Small intestine (tissue), 7 donors: ENCODE measurements around the gene PHF23. TPM values are rescaled to one million over a fixed set of nuclear protein-coding genes. Genes with fewer than 3 reads are reported as not detected.
A peak's percentile ranks its signal among the peaks of the same experiment; 100 is the strongest.

Experiments used
- DNase-seq, 2 donors: peaks; one replicate each; pipeline versions ENCODE4 v3.0.0 to v3.0.0-alpha.2; 2013
- FAIRE-seq: peaks from 2 replicates; lab custom pipeline; 2012; peaks lifted over from hg19 to GRCh38; lab: Jason Lieb, UNC
- H3K27ac ChIP-seq, 3 donors: one replicate each; pipeline ENCODE4 v1.5.1; 2013; ENCODE audit warnings: low read length in 2 of 3, mild to moderate bottlenecking in 2 of 3, control low read depth in 1 of 3, inconsistent platforms in 1 of 3, low read depth in 1 of 3, moderate library complexity in 1 of 3
- H3K27me3 ChIP-seq, 3 donors: one replicate each; pipeline ENCODE4 v1.6.1; 2013; ENCODE audit warnings: low read length in 3 of 3, inconsistent platforms in 1 of 3; ENCODE audit not compliant: control insufficient read depth in 3 of 3, insufficient read depth in 3 of 3
- H3K36me3 ChIP-seq, 3 donors: one replicate each; pipeline ENCODE4 v1.6.1; 2013; ENCODE audit warnings: low read length in 3 of 3, inconsistent platforms in 1 of 3, low read depth in 1 of 3, mild to moderate bottlenecking in 1 of 3, moderate library complexity in 1 of 3; ENCODE audit not compliant: control insufficient read depth in 3 of 3, insufficient read depth in 2 of 3
- H3K4me1 ChIP-seq, 3 donors: one replicate each; pipeline ENCODE4 v1.6.1; 2013; ENCODE audit warnings: low read length in 2 of 3, inconsistent platforms in 1 of 3, low read depth in 1 of 3, mild to moderate bottlenecking in 1 of 3, moderate library complexity in 1 of 3; ENCODE audit not compliant: control insufficient read depth in 3 of 3, insufficient read depth in 2 of 3
- H3K4me3 ChIP-seq, 3 donors: one replicate each; pipeline ENCODE4 v1.5.1; 2013; ENCODE audit warnings: low read length in 3 of 3, control low read depth in 1 of 3, inconsistent platforms in 1 of 3, low read depth in 1 of 3, mild to moderate bottlenecking in 1 of 3, moderate library complexity in 1 of 3
- H3K9me3 ChIP-seq, 2 donors: one replicate each; pipeline ENCODE4 v1.6.1; 2013; ENCODE audit warnings: low read depth in 1 of 2, low read length in 1 of 2; ENCODE audit not compliant: control insufficient read depth in 2 of 2, insufficient read depth in 1 of 2
- WGBS, 3 donors: extraction: QIAGEN DNeasy Blood & Tissue Kit; methylation state at CpG; one replicate each; pipeline ENCODE4 v1.1.7; 2013; 5-methylcytosine and 5-hydroxymethylcytosine counted together
- polyA plus RNA-seq, 4 donors: library from polyadenylated mRNA; stranded (reverse) in 3 of 4; unstranded in 1 of 4; fragments of 200-250 nt in 3 of 4; fragments of 120-200 nt in 1 of 4; gene quantifications; one replicate each; pipeline versions ENCODE4 v1.2.1 to v1.2.3, GENCODE V29; 2013
- donor health status: healthy with polysubstance abuse.
- donor health status: control.
- donor health status: control.
- donor health status: Bipolar disorder and iron deficiency.
- donor health status: healthy.

Gene PHF23
- polyA plus RNA-seq, 4 donors = 26.4 to 44.3 (median 36.0) TPM

DNA sequence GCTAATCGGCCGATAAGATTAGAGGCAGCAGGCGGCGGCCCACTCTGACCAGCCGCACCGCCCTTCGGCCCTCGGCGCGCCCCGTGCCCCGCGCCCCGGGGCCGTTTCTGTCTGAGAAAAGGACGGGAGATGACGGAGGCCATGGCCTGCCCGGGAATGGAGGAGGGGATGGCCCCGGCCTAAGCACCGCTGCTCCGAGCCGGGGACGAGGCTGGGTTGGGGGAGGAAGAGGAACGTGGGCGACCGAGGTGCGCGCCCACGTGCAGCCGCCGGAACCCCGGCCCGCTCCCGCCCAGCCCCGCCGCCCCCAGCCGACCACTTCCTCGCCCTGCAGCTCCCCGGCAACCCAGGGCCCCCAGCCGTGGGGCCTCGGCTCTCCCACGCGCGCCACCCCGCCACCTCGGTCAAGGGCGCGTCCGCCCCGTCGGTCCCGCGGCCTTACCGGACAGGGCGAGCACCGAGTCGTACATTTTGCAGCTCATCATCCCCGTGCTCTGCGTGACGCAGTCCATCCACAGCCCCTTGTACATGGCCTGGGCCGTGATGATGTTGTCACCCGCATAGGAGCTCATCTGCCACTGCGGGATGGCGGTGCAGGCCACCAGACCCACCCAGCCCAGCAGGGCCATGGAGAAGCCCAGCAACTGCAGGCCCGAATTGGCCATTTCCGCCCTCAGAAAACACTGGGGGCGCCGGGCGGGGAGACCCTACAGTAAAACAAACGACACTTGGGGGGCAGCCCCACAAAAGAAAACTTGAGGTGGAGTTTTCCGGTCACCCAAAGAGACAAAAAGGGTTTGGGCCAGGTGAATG is 22.3 kb upstream of the PHF23 start:
- Histone ChIP-seq H3K27me3 (peaks cover 0 to 6% (median 0%) of the 10 kb centered on the region in 3 donors), H3K4me1 (peaks cover 0 to 40% (median 0%) of the 10 kb centered on the region in 3 donors), H3K27ac (peak overlapping the region; percentile 95 to 99 (median 99)), H3K9me3 (no peaks in the 10 kb centered on the region), H3K4me3 (peak overlapping the region; percentile 75 to 89 (median 76)), H3K36me3 (peaks cover 0 to 42% (median 4%) of the 10 kb centered on the region in 3 donors)
- 2 to 5% (median 4%) methylated on average over 54 to 71 of the region's 71 CpGs for WGBS, 3 donors
- FAIRE-seq (no peak), DNase-seq (no peak)

DNA sequence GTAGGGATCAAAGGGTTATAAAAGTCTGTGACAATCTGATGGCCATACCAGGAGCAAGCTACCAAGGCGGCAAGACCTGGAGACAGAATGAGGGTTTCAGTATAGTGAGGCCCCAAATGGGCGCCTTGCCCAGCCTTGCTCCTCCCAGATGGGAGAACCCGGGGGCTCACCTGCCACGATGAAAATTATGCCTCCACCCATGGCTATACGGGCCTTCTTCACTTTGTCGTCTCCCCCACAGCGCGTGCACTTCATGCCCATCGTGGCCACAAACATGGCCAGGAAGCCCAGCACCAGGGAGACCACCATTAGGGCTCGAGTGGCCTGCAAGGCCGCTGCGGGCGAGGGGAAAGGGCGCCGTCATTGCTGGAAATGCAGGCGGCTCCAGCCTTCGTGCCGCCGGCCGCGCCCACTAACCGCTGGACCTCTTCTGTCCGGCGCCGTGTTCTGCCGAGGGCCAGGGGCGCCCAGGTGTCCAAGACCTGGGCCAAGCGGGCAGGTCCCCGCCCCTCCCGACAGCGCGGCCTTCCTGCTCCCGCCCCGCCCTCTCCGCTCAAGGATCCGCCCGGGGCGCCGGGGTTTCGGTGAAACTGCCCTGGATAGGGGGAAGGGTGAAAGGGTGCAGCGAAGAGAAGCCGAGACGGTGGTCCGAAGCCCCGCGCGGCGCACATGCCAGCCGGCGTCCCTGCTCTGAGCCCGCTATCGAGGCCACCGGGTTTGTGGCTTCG is 21.6 kb upstream of the PHF23 start:
- H3K27me3 ChIP-seq = peaks cover 0 to 6% (median 0%) of the 10 kb centered on the region in 3 donors
- no peak for FAIRE-seq
- H3K36me3 ChIP-seq = peaks cover 0 to 50% (median 5%) of the 10 kb centered on the region in 3 donors
- 1 to 9% (median 3%) methylated on average over 43 to 54 of the region's 54 CpGs for WGBS, 3 donors
- peak; percentile 76 to 86 for DNase-seq
- H3K9me3 ChIP-seq = no peaks in the 10 kb centered on the region
- peaks cover 0 to 44% (median 0%) of the 10 kb centered on the region in 3 donors for H3K4me1 ChIP-seq
- peak overlapping the region; percentile 75 to 89 (median 76) for H3K4me3 ChIP-seq
- peak overlapping the region; percentile 95 to 99 (median 99) for H3K27ac ChIP-seq

DNA sequence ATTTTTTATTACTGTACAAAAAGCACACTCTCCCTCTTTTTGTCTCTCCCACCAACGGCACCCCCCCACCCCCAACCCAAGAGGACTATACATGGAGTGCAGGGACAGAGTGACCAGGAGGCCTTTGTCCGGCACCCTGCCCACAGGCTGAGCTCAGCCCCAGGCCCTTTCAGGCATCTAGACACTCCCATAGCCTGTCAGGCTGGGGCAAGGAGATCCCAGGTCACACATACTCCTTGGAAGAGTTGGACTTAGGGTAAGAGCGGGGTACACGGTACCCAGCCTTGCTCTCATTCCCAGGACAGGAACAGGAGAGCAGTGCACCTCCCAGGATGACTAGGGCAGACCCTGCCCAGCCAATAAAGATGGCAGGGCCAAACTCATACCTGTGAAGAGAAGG is 20.9 kb upstream of the PHF23 start:
- WGBS, 3 donors = 32 to 61% (median 54%) methylated on average over 4 of the region's 4 CpGs
- Histone ChIP-seq H3K27ac (peak overlapping the region; percentile 95 to 99 (median 99)), H3K4me1 (peaks cover 0 to 44% (median 0%) of the 10 kb centered on the region in 3 donors), H3K4me3 (peak overlapping the region; percentile 75 to 89 (median 76)), H3K36me3 (peaks cover 0 to 56% (median 5%) of the 10 kb centered on the region in 3 donors), H3K27me3 (peaks cover 0 to 6% (median 0%) of the 10 kb centered on the region in 3 donors), H3K9me3 (no peaks in the 10 kb centered on the region)
- FAIRE-seq (no peak), DNase-seq (peak; percentile 45 to 53)

DNA sequence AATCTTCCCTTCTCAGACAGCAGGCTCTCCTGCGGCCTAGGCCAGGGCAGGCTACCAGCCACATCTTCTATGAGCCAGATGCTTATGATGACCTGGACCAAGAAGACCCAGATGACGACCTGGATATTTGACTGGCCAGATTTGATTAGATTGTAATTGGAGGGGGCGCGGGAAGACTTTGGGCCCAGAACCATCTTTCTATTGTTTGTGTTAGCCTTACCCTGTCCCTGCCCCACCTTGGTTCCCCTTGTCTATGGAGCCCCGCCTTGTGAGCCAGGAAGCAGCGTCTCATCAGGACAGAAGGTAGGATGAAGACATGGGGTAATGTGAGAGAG is 20.3 kb upstream of the PHF23 start:
- Histone ChIP-seq H3K9me3 (no peaks in the 10 kb centered on the region), H3K36me3 (peaks cover 0 to 61% (median 5%) of the 10 kb centered on the region in 3 donors), H3K27ac (peak overlapping the region; percentile 93 to 99 (median 99)), H3K4me3 (peak overlapping the region in 2 of 3 donors; percentile 76 to 89), H3K4me1 (peaks cover 0 to 46% (median 0%) of the 10 kb centered on the region in 3 donors), H3K27me3 (peaks cover 0 to 6% (median 0%) of the 10 kb centered on the region in 3 donors)
- 27 to 63% (median 53%) methylated on average over 6 of the region's 6 CpGs for WGBS, 3 donors
- DNase-seq (no peak), FAIRE-seq (no peak)

DNA sequence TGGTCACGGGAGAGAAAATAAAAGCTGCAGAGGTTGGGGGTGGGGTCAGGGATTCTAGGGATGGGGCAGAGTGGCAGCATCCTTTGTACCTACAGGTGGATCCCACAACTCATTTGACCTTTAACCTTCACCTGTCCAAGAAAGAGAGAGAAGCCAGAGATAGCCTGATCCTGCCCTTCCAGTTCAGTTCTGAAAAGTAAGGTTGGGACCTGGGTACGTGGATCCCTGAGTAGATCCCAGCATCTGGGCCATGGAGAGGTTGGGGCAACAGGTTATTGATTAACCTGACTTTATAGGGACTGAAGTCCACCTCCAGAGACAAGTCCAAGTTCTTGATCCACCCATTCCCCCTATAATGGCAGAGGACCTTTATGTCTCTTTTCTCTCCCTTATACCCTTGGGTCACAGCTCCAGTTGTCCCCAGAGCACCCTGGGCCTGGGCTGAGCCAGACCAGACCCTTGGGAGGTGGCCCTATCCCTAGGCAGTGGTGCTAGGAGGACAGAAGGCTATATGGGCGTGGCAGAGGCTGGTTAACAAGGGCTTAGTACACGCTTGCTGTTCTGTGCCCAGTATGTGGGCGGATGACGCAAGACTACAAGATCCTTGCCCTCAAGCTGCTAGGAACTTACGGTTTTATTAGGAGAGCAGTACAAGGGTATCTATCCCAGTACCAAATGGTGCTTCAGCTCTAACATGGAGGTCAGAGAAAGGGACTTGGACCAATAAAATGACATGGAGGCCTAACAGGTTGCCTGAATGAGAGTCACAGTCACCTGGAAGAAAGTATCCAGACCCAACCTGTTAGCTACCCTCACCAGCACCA is 19.7 kb upstream of the PHF23 start:
- 22 to 67% (median 37%) methylated on average over 7 of the region's 7 CpGs for WGBS, 3 donors
- peak overlapping the region; percentile 93 to 99 (median 99) for H3K27ac ChIP-seq
- H3K4me1 ChIP-seq = peaks cover 0 to 48% (median 0%) of the 10 kb centered on the region in 3 donors
- peak; percentile 97 to 99 for DNase-seq
- FAIRE-seq = no peak
- H3K9me3 ChIP-seq = no peaks in the 10 kb centered on the region
- peak overlapping the region in 2 of 3 donors; percentile 76 to 89 for H3K4me3 ChIP-seq
- H3K27me3 ChIP-seq = peaks cover 0 to 6% (median 0%) of the 10 kb centered on the region in 3 donors
- peaks cover 0 to 65% (median 5%) of the 10 kb centered on the region in 3 donors for H3K36me3 ChIP-seq

DNA sequence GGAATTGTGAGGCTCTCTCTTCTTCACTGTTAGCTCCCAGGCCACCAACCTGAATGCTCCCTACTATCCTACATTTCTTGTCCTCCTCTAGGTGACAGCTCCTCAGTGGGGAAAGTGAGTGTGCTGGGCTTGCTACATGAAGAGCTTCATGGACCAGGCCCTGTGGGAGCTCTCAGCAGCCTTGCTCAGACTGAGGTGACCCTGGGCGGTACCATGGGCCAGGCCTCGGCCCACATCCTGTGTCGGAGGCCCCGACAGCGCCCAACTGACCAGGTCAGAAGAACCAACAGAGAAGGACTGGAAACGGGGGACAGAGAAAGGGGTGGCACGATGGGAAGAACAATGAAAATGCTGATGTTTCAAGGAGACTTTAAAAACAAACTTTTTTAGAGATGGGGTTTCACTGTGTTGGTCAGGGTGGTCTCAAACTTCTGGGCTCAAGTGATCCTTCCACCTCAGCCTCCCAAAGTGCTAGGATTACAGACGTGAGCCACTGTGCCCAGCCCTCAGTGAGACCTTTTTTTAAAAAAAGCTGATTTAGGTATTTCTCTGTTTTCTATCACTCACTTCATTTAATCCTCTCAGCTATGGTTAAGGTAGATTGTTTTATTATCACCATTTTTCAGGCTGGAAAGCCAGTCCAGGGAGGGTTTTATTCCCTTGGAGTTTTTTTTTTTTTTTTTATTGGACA is 17.7 kb upstream of the PHF23 start:
- FAIRE-seq (no peak), DNase-seq (no peak)
- Histone ChIP-seq H3K27ac (peak overlapping the region in 2 of 3 donors; percentile 64 to 99), H3K9me3 (no peaks in the 10 kb centered on the region), H3K36me3 (peaks cover 0 to 63% (median 5%) of the 10 kb centered on the region in 3 donors), H3K27me3 (peaks cover 0 to 3% (median 0%) of the 10 kb centered on the region in 3 donors), H3K4me3 (no peak overlapping the region), H3K4me1 (peaks cover 0 to 46% (median 0%) of the 10 kb centered on the region in 3 donors)
- WGBS, 3 donors = 80 to 86% (median 85%) methylated on average over 8 of the region's 8 CpGs

DNA sequence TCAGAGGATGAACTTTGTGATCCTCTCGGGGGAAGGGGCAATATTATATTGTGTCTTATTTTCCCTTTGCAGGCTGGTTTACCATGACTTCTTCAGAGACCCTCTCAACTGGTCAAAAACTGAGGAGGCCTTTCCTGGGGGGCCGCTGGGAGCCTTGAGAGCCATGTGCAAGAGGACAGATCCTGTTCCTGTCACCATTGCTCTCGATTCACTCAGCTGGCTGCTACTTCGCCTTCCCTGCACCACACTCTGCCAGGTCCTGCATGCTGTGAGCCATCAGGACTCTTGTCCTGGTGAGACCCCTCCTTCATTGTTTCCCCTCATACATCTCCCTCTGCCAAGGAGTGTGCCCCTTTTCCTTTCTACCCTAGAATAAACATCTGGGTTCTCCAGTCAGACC is 15.3 kb upstream of the PHF23 start:
- DNase-seq (no peak), FAIRE-seq (no peak)
- no peaks in the 10 kb centered on the region for H3K9me3 ChIP-seq
- WGBS, 3 donors = 72 to 88% (median 79%) methylated on average over 4 of the region's 4 CpGs
- no peak overlapping the region for H3K4me3 ChIP-seq
- H3K36me3 ChIP-seq = peaks cover 0 to 50% (median 3%) of the 10 kb centered on the region in 3 donors
- no peak overlapping the region for H3K27ac ChIP-seq
- H3K4me1 ChIP-seq = peaks cover 6 to 51% (median 6%) of the 10 kb centered on the region in 3 donors
- H3K27me3 ChIP-seq = no peaks in the 10 kb centered on the region
